Keratinocyte (primary cell): ENCODE results near the gene PRMT1. TPM values are rescaled to one million over a fixed set of nuclear protein-coding genes. Genes with fewer than 3 reads are reported as not detected.

Source experiments
- DNase-seq: peaks from one replicate; pipeline ENCODE4 v3.0.0-alpha.2; 2011; ENCODE audit warnings: low read depth, missing footprints, low spot score
- FAIRE-seq: peaks from 2 replicates; lab custom pipeline; 2011; peaks lifted over from hg19 to GRCh38; lab: Jason Lieb, UNC
- H2AFZ ChIP-seq: 2 replicates; pipeline ENCODE4 v1.6.0; 2012; ENCODE audit warnings: low read length, control low read depth, inconsistent platforms; ENCODE audit not compliant: control insufficient read depth
- H3K27ac ChIP-seq: 2 replicates; pipeline ENCODE4 v1.5.1; 2011; ENCODE audit warnings: low read length; ENCODE audit not compliant: control insufficient read depth, insufficient read depth
- H3K27me3 ChIP-seq: 3 replicates; pipeline ENCODE4 v1.6.0; 2011; ENCODE audit warnings: low read length; ENCODE audit not compliant: control insufficient read depth, insufficient read depth; ENCODE audit errors: extremely low read depth
- H3K36me3 ChIP-seq, 2 experiments: 2 replicates in 1 of 2; 3 replicates in 1 of 2; pipeline ENCODE4 v1.5.1; 2011; ENCODE audit warnings: low read length in 2 of 2, mild to moderate bottlenecking in 1 of 2; ENCODE audit not compliant: control insufficient read depth in 2 of 2, insufficient read depth in 2 of 2; ENCODE audit errors: extremely low read depth in 1 of 2
- H3K4me1 ChIP-seq: 3 replicates; pipeline ENCODE4 v1.5.1; 2011; ENCODE audit warnings: low read length; ENCODE audit not compliant: control insufficient read depth, insufficient read depth; ENCODE audit errors: extremely low read depth
- H3K4me2 ChIP-seq: 3 replicates; pipeline ENCODE4 v1.6.0; 2011; ENCODE audit warnings: low read depth, low read length; ENCODE audit not compliant: control insufficient read depth, insufficient read depth; ENCODE audit errors: extremely low read depth
- H3K4me3 ChIP-seq, 3 experiments: fragments of 200-600 bp in 1 of 3; sonication (generic) in 1 of 3; 2 replicates in 2 of 3; 3 replicates in 1 of 3; pipeline ENCODE4 v1.5.1; 2011 to 2016; ENCODE audit warnings: low read length in 3 of 3, mild to moderate bottlenecking in 3 of 3, control low read depth in 2 of 3, inconsistent platforms in 1 of 3, low read depth in 1 of 3, mixed read lengths in 1 of 3, mixed run types in 1 of 3, moderate library complexity in 1 of 3; ENCODE audit not compliant: control insufficient read depth in 2 of 3, insufficient read depth in 2 of 3; ENCODE audit errors: extremely low read depth in 1 of 3
- H3K79me2 ChIP-seq: 2 replicates; pipeline ENCODE4 v1.6.0; 2012; ENCODE audit warnings: low read length; ENCODE audit not compliant: control insufficient read depth, insufficient read depth
- H3K9ac ChIP-seq: 3 replicates; pipeline ENCODE4 v1.6.0; 2011; ENCODE audit warnings: low read length; ENCODE audit not compliant: control insufficient read depth, insufficient read depth; ENCODE audit errors: extremely low read depth
- H3K9me1 ChIP-seq: 3 replicates; pipeline ENCODE4 v1.6.0; 2011; ENCODE audit warnings: low read length; ENCODE audit not compliant: control insufficient read depth, insufficient read depth; ENCODE audit errors: extremely low read depth
- H3K9me3 ChIP-seq: 2 replicates; pipeline ENCODE4 v1.5.1; 2012; ENCODE audit warnings: low read depth, low read length; ENCODE audit not compliant: control insufficient read depth
- H4K20me1 ChIP-seq: 3 replicates; pipeline ENCODE4 v1.6.0; 2011; ENCODE audit warnings: low read length; ENCODE audit not compliant: control insufficient read depth, insufficient read depth; ENCODE audit errors: extremely low read depth
- EZH2 ChIP-seq: IDR thresholded peaks from one replicate; pipeline ENCODE4 v1.6.1; 2012; ENCODE audit warnings: inconsistent platforms, mild to moderate bottlenecking, low read length, moderate library complexity
- dilution Hi-C: fragments of 300-500 bp; cut with MboI; formaldehyde crosslinking; loops from one replicate; pipeline ENCODE4 v1.7.0; 2020; ENCODE audit warnings: low sequenced_read_pairs; ENCODE audit not compliant: extremely low pct_ligation_motif_present
- polyA plus RNA-seq, 5 experiments: library from polyadenylated mRNA; depleted of rRNA in 3 of 5; stranded (reverse) in 3 of 5; stranded (forward) in 1 of 5; unstranded in 1 of 5; fragments of >200 nt; gene quantifications; 1 replicate in 1 of 5; 2 replicates in 3 of 5; 3 replicates in 1 of 5; pipeline versions ENCODE4 v1.2.1 to v1.2.3, GENCODE V29; 2011 to 2012; ENCODE audit warnings: missing spikeins in 2 of 5, low read depth in 1 of 5, low replicate concordance in 1 of 5
- TF ChIP-seq, protein P1 (sequence below), 3 experiments: IDR thresholded peaks in 1 of 3; conservative IDR thresholded peaks in 1 of 3; optimal IDR thresholded peaks in 1 of 3; 2 replicates in 2 of 3; 3 replicates in 1 of 3; pipeline versions ENCODE3 to v1.5.1; 2011; ENCODE audit warnings: low read length in 3 of 3, mild to moderate bottlenecking in 3 of 3, moderate library complexity in 2 of 3, control low read depth in 1 of 3, inconsistent platforms in 1 of 3; ENCODE audit not compliant: insufficient read depth in 2 of 3; ENCODE audit errors: extremely low read depth in 1 of 3

PRMT1 gene
- polyA plus RNA-seq, 1 donor (not counting 4 experiments of a cell fraction or from before 2014, with no cell fraction given) = 280 TPM

DNA sequence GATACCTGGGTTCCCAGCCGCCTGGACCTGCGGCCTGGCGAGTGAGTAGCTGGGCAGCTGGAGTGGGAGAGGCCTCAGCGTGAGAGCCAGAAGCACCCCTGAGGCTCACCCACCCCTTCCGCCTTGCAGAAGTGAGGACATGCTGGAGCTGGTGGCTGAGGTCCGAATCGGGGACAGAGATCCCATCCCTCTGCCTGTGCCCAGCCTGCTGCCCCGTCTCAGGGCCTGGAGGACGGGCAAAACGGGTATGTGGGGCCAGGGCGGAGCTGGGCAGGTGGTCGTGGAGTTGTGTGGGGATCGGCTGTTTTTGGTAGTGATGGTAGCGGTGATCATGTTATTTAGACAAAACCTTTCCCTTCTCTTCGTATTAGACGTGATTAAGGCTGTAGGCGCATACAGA, 30.5 kb upstream of the PRMT1 start:
- Histone ChIP-seq H3K4me2 (no peak overlapping the region), H3K36me3 (peaks cover 27 to 28% of the 10 kb centered on the region in 2 experiments), H3K4me3 (no peak overlapping the region), H3K27me3 (no peaks in the 10 kb centered on the region), H3K27ac (no peak overlapping the region), H4K20me1 (peaks cover 6% of the 10 kb centered on the region), H3K79me2 (peaks cover 76% of the 10 kb centered on the region), H2AFZ (no peak overlapping the region), H3K4me1 (peaks cover 12% of the 10 kb centered on the region), H3K9me1 (no peaks in the 10 kb centered on the region), H3K9ac (no peak overlapping the region), H3K9me3 (no peaks in the 10 kb centered on the region)
- DNase-seq (no peak), FAIRE-seq (no peak)
- dilution Hi-C loops = no loop called here
- TF ChIP-seq, protein P1, sequence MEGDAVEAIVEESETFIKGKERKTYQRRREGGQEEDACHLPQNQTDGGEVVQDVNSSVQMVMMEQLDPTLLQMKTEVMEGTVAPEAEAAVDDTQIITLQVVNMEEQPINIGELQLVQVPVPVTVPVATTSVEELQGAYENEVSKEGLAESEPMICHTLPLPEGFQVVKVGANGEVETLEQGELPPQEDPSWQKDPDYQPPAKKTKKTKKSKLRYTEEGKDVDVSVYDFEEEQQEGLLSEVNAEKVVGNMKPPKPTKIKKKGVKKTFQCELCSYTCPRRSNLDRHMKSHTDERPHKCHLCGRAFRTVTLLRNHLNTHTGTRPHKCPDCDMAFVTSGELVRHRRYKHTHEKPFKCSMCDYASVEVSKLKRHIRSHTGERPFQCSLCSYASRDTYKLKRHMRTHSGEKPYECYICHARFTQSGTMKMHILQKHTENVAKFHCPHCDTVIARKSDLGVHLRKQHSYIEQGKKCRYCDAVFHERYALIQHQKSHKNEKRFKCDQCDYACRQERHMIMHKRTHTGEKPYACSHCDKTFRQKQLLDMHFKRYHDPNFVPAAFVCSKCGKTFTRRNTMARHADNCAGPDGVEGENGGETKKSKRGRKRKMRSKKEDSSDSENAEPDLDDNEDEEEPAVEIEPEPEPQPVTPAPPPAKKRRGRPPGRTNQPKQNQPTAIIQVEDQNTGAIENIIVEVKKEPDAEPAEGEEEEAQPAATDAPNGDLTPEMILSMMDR (optimal IDR thresholded peaks at IDR 0.05 in 1 of 3, IDR thresholded peaks at IDR 0.05 in 1 of 3, conservative IDR thresholded peaks at IDR 0.05 in 1 of 3; ENCODE audit: extremely low read depth in 1 of 3, insufficient read depth in 2 of 3, low read length in 3 of 3) = no peak
- no peak for TF ChIP-seq EZH2

DNA sequence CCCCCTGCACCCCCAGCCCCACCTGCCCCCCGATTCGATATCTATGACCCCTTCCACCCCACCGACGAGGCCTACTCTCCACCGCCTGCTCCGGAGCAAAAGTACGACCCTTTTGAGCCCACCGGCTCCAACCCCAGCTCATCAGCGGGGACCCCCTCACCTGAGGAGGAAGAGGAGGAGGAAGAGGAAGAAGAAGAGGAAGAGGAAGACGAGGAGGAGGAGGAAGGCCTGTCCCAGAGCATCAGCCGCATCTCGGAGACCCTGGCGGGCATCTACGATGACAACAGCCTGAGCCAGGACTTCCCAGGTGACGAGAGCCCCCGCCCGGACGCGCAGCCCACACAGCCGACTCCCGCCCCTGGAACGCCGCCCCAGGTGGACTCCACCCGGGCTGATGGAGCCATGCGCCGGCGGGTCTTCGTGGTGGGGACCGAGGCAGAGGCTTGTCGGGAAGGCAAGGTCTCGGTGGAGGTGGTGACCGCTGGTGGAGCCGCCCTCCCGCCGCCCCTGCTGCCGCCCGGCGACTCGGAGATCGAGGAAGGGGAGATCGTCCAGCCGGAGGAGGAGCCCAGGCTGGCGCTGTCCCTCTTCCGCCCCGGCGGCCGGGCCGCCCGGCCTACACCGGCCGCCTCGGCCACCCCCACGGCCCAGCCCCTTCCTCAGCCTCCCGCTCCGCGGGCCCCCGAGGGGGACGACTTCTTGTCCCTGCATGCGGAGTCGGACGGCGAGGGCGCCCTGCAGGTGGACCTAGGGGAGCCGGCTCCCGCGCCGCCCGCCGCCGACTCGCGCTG, 25.8 kb upstream of the PRMT1 start:
- no peak for TF ChIP-seq EZH2
- TF ChIP-seq, protein P1 (optimal IDR thresholded peaks at IDR 0.05 in 1 of 3, IDR thresholded peaks at IDR 0.05 in 1 of 3, conservative IDR thresholded peaks at IDR 0.05 in 1 of 3; ENCODE audit: extremely low read depth in 1 of 3, insufficient read depth in 2 of 3, low read length in 3 of 3) = no peak
- no peak for DNase-seq
- FAIRE-seq = no peak
- H2AFZ ChIP-seq = no peak overlapping the region
- H3K27ac ChIP-seq = no peak overlapping the region
- H3K9ac ChIP-seq = no peak overlapping the region
- H3K4me3 ChIP-seq = no peak overlapping the region
- H3K79me2 ChIP-seq = peaks cover 50% of the 10 kb centered on the region
- no peaks in the 10 kb centered on the region for H3K4me1 ChIP-seq
- peaks cover 42 to 45% of the 10 kb centered on the region in 2 experiments for H3K36me3 ChIP-seq
- H3K4me2 ChIP-seq = no peak overlapping the region
- no peaks in the 10 kb centered on the region for H3K9me3 ChIP-seq
- peaks cover 7% of the 10 kb centered on the region for H4K20me1 ChIP-seq
- no peaks in the 10 kb centered on the region for H3K27me3 ChIP-seq
- H3K9me1 ChIP-seq = no peaks in the 10 kb centered on the region
- dilution Hi-C loops = no loop called here
